Measurements from ENCODE around the gene BNIP3.

The BNIP3 gene

DNA sequence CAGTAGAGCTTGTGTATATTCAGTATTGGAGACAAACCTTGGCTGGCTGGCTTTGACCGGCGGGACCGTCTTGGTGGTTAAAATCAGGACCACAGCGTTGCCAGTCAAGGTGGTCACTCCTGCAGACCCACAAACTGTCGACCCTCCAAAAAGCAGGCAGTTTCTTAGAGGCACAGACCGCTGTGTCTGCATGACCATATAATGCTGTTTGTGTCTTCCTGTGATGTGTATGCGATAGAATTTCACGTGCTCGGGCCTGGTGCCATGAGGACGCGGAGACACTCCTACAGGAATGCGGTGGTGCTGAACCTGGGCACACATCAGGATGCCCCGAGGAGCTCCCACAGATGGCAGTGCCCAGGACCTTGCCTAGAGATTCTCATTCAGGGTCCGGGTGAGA is 34.8 kb downstream of the BNIP3 start:
- TF ChIP-seq EZH2phosphoT487 (conservative IDR thresholded peaks at IDR 0.05; ENCODE audit: low read length) = no peak
- TF ChIP-seq, protein P1, sequence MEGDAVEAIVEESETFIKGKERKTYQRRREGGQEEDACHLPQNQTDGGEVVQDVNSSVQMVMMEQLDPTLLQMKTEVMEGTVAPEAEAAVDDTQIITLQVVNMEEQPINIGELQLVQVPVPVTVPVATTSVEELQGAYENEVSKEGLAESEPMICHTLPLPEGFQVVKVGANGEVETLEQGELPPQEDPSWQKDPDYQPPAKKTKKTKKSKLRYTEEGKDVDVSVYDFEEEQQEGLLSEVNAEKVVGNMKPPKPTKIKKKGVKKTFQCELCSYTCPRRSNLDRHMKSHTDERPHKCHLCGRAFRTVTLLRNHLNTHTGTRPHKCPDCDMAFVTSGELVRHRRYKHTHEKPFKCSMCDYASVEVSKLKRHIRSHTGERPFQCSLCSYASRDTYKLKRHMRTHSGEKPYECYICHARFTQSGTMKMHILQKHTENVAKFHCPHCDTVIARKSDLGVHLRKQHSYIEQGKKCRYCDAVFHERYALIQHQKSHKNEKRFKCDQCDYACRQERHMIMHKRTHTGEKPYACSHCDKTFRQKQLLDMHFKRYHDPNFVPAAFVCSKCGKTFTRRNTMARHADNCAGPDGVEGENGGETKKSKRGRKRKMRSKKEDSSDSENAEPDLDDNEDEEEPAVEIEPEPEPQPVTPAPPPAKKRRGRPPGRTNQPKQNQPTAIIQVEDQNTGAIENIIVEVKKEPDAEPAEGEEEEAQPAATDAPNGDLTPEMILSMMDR (IDR thresholded peaks at IDR 0.05; ENCODE audit: insufficient read depth, low read length, poor library complexity, severe bottlenecking) = no peak
- no peaks in the 10 kb centered on the region for H3K9me3 ChIP-seq (ENCODE audit: insufficient read depth, low read length)
- no peak overlapping the region for H3K4me3 ChIP-seq (ENCODE audit: insufficient read depth, low read length, poor library complexity, severe bottlenecking)
- H3K36me3 ChIP-seq (ENCODE audit: low read length) = peaks cover 12% of the 10 kb centered on the region; the same call in 1 of the 2 replicates
- H3K79me2 ChIP-seq (ENCODE audit: insufficient read depth, low read length) = no peaks in the 10 kb centered on the region
- no peak overlapping the region for H2AFZ ChIP-seq (ENCODE audit: low read depth, low read length, severe bottlenecking)
- H3F3A ChIP-seq (ENCODE audit: insufficient read depth) = no peaks in the 10 kb centered on the region
- no peak overlapping the region for H3K27ac ChIP-seq (ENCODE audit: low read depth, low read length)
- no peaks in the 10 kb centered on the region for H4K20me1 ChIP-seq (ENCODE audit: low read depth, low read length)
- no peaks in the 10 kb centered on the region for H3K27me3 ChIP-seq (ENCODE audit: low read length)
- H3K9ac ChIP-seq (ENCODE audit: low read length) = no peak overlapping the region
- no peaks in the 10 kb centered on the region for H3K9me2 ChIP-seq (replicated peaks; ENCODE audit: insufficient read depth, low read length)
- no peak overlapping the region for H3K4me2 ChIP-seq (ENCODE audit: low read depth, low read length, poor library complexity, severe bottlenecking)

DNA sequence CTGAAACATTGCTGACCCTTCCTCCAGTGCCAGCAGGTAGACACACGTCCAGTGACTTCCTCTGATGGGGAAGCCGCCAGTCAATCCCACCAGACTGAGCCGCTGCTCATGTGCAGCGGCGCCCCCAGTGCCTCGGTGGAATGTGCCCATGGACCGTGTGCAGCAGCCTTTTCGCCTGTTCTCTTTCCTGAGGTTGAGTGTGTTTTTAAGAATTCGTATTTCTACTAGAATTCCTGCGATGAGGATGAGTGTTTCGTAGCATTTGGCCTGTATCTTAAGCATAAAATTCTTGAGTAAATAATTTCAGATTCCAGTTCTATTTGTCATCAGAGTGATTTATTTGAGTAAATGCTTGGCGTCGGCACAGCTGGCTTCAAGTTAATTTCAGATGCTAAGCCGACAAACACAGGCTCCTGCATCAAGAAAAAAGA is 35.4 kb downstream of the BNIP3 start:
- H3K4me3 ChIP-seq (ENCODE audit: insufficient read depth, low read length, poor library complexity, severe bottlenecking) = no peak overlapping the region
- peaks cover 12% of the 10 kb centered on the region; the same call in 1 of the 2 replicates for H3K36me3 ChIP-seq (ENCODE audit: low read length)
- H3K79me2 ChIP-seq (ENCODE audit: insufficient read depth, low read length) = no peaks in the 10 kb centered on the region
- H4K20me1 ChIP-seq (ENCODE audit: low read depth, low read length) = no peaks in the 10 kb centered on the region
- H3K9me3 ChIP-seq (ENCODE audit: insufficient read depth, low read length) = no peaks in the 10 kb centered on the region
- no peak for TF ChIP-seq EZH2phosphoT487 (conservative IDR thresholded peaks at IDR 0.05; ENCODE audit: low read length)
- TF ChIP-seq, protein P1 (IDR thresholded peaks at IDR 0.05; ENCODE audit: insufficient read depth, low read length, poor library complexity, severe bottlenecking) = no peak
- H2AFZ ChIP-seq (ENCODE audit: low read depth, low read length, severe bottlenecking) = no peak overlapping the region
- H3K27ac ChIP-seq (ENCODE audit: low read depth, low read length) = no peak overlapping the region
- no peaks in the 10 kb centered on the region for H3F3A ChIP-seq (ENCODE audit: insufficient read depth)
- no peak overlapping the region for H3K9ac ChIP-seq (ENCODE audit: low read length)
- H3K27me3 ChIP-seq (ENCODE audit: low read length) = no peaks in the 10 kb centered on the region
- no peak overlapping the region for H3K4me2 ChIP-seq (ENCODE audit: low read depth, low read length, poor library complexity, severe bottlenecking)
- no peaks in the 10 kb centered on the region for H3K9me2 ChIP-seq (replicated peaks; ENCODE audit: insufficient read depth, low read length)

DNA sequence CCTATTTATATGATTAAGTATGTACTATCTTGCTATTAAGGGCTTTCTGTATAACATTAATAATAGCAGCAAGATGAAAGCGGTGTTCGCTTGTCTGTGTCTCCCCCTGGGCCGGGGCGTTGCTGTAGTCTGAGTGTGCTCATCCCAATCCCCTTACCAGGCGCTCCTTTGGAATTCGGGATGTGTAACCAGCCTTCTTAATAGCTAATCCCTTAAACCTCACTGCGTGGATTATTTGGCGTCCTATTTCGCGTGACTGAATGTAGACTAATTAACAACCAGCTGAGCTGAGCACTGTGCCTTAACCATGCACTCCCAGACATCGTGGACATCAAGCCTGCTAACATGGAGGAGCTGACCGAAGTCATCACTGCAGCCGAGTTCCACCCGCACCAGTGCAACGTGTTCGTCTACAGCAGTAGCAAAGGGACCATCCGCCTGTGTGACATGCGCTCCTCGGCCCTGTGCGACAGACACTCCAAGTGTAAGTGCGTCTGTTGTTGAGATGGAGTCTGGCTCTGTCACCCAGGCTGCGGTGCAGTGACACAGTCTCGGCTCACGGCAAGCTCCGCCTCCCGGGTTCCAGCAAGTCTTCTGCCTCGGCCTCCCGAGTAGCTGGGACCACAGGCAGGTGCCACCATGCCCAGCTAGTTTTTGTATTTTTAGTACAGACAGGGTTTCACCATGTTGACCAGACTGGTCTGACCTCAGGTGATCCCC is 36.6 kb downstream of the BNIP3 start:
- Histone ChIP-seq H3K9me3 (ENCODE audit: insufficient read depth, low read length) (no peaks in the 10 kb centered on the region), H3K79me2 (ENCODE audit: insufficient read depth, low read length) (no peaks in the 10 kb centered on the region), H3K27ac (ENCODE audit: low read depth, low read length) (no peak overlapping the region), H3K4me2 (ENCODE audit: low read depth, low read length, poor library complexity, severe bottlenecking) (no peak overlapping the region), H3K36me3 (ENCODE audit: low read length) (peaks cover 17% of the 10 kb centered on the region; the same call in 1 of the 2 replicates), H3K9ac (ENCODE audit: low read length) (no peak overlapping the region), H3K27me3 (ENCODE audit: low read length) (no peaks in the 10 kb centered on the region), H3K9me2 (replicated peaks; ENCODE audit: insufficient read depth, low read length) (no peaks in the 10 kb centered on the region), H3K4me3 (ENCODE audit: insufficient read depth, low read length, poor library complexity, severe bottlenecking) (no peak overlapping the region), H2AFZ (ENCODE audit: low read depth, low read length, severe bottlenecking) (no peak overlapping the region), H3F3A (ENCODE audit: insufficient read depth) (no peaks in the 10 kb centered on the region), H4K20me1 (ENCODE audit: low read depth, low read length) (no peaks in the 10 kb centered on the region)
- no peak for TF ChIP-seq EZH2phosphoT487 (conservative IDR thresholded peaks at IDR 0.05; ENCODE audit: low read length)
- TF ChIP-seq, protein P1 (IDR thresholded peaks at IDR 0.05; ENCODE audit: insufficient read depth, low read length, poor library complexity, severe bottlenecking) = no peak
